ENCODE results near the gene SUN5.

DNA sequence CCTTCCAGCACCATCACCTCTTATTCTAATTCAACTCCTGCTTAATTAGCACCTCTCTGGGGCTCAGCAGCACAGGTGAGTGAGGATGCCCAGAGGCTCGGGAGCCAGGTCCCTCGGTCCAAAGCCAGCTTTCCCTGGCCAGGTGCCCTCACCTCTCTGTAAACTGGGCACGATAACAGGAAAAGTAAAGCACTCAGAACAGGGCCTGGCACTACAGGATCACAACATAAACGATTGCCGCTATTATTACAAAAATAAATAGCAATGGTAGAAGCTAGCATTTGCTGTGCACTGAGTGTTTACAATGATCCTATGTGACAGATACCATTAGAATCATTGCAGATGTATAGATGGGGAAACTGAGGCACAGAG lies 5.9 kb upstream of the SUN5 start:
- no peak for TF ChIP-seq EZH2 (IDR thresholded peaks at IDR 0.05; ENCODE audit: borderline replicate concordance, insufficient read depth, low read depth, low read length, poor library complexity, severe bottlenecking)
- TF ChIP-seq, protein P1, sequence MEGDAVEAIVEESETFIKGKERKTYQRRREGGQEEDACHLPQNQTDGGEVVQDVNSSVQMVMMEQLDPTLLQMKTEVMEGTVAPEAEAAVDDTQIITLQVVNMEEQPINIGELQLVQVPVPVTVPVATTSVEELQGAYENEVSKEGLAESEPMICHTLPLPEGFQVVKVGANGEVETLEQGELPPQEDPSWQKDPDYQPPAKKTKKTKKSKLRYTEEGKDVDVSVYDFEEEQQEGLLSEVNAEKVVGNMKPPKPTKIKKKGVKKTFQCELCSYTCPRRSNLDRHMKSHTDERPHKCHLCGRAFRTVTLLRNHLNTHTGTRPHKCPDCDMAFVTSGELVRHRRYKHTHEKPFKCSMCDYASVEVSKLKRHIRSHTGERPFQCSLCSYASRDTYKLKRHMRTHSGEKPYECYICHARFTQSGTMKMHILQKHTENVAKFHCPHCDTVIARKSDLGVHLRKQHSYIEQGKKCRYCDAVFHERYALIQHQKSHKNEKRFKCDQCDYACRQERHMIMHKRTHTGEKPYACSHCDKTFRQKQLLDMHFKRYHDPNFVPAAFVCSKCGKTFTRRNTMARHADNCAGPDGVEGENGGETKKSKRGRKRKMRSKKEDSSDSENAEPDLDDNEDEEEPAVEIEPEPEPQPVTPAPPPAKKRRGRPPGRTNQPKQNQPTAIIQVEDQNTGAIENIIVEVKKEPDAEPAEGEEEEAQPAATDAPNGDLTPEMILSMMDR (IDR thresholded peaks at IDR 0.05) = no peak

Measured in B cell (primary cell).